ENCODE data around the gene TMEM266.

DNA sequence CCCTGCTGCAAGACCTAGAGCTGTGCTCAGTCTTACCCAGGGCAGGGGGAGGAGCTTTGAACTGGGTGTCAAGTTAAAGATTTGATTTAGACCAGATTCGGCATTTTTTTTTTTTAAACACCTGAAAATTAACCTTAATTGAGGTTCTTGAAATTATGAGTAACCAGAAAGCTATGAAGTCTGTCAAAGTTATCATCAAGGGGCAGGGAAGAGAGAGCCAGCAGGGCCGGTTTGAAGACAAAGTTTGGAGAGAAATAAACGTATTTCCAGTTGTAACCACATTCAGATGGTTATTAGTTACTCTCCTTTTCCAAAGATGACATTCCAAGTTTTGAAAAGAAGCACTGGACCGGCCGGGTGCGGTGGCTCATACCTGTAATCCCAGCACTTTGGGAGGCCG, 12.0 kb downstream of the TMEM266 start:
- no peak for TF ChIP-seq CTCF (conservative IDR thresholded peaks at IDR 0.05 in 1 of 2, IDR thresholded peaks at IDR 0.05 in 1 of 2; ENCODE audit: extremely low read depth in 1 of 2, insufficient read depth in 1 of 2, low read depth in 1 of 2, low read length in 2 of 2)
- TF ChIP-seq EZH2 (IDR thresholded peaks at IDR 0.05; ENCODE audit: borderline replicate concordance, low read length), result no peak
